Measurements from ENCODE around the gene TEX19. TPM values are rescaled to one million over a fixed set of nuclear protein-coding genes. Genes with fewer than 3 reads are reported as not detected.
"Not testable (repeated sequence)": the region's sequence is repeated elsewhere in the genome, so short reads cannot be mapped to it uniquely, and the experiment has no call there.

The TEX19 gene
- total RNA-seq, 1 experiment from 2014 or later: 1.4 TPM

GRCh38 chr17:82371333-82372248, 12.5 kb downstream of the TEX19 start, which contains the start of gene UTS2R:
Gene UTS2R, plus strand, starts transcription at chr17:82371765. Its CDS starts 2,560 bp downstream, at chr17:82374325.
- DNase-seq: peak; percentile 54 to 62
- H3K27ac ChIP-seq: peak within 1 kb of the TSS; percentile 23; the same call in 1 of the 2 replicates
- H3K36me3 ChIP-seq: no peaks in the 10 kb centered on the region
- no peaks in the 10 kb centered on the region for H3K9me3 ChIP-seq (replicated peaks)
- H3K4me1 ChIP-seq: peaks cover 12% of the 10 kb centered on the region
- peak within 1 kb of the TSS; percentile 60 for H3K4me3 ChIP-seq
- no peaks in the 10 kb centered on the region for H3K27me3 ChIP-seq

- Histone ChIP-seq H3K4me3 (peak overlapping the region; percentile 60), H3K27ac (no peak overlapping the region; the same call in 1 of the 2 replicates)
Observed at GRCh38 chr17:82372249-82373071, 13.4 kb downstream of the TEX19 start.

GRCh38 chr17:82373072-82373452, 14.0 kb downstream of the TEX19 start:
- not testable (repeated sequence) for H3K27ac ChIP-seq, H3K4me3 ChIP-seq

More at GRCh38 chr17:82372249-82373071, 13.4 kb downstream of the TEX19 start:
- DNase-seq: no peak
- Histone ChIP-seq H3K4me1 (peaks cover 8% of the 10 kb centered on the region), H3K9me3 (replicated peaks) (no peaks in the 10 kb centered on the region), H3K36me3 (no peaks in the 10 kb centered on the region), H3K27me3 (no peaks in the 10 kb centered on the region)

GRCh38 chr17:82373731-82374625, 14.9 kb downstream of the TEX19 start:
- Histone ChIP-seq H3K9me3 (replicated peaks) (no peaks in the 10 kb centered on the region), H3K4me3 (no peak overlapping the region), H3K27me3 (no peaks in the 10 kb centered on the region), H3K27ac (no peak overlapping the region), H3K36me3 (no peaks in the 10 kb centered on the region), H3K4me1 (peaks cover 5% of the 10 kb centered on the region)
- peak in 1 of 2 experiments; percentile 8 for DNase-seq

More at GRCh38 chr17:82373072-82373452, 14.0 kb downstream of the TEX19 start:
- not testable (repeated sequence) for H3K4me1 ChIP-seq; H3K9me3 ChIP-seq (replicated peaks); H3K36me3 ChIP-seq; H3K27me3 ChIP-seq; DNase-seq

- no peak overlapping the region for H3K27ac ChIP-seq
- no peak overlapping the region for H3K4me3 ChIP-seq
- peak in 1 of 2 experiments; percentile 6 for DNase-seq
- no peaks in the 10 kb centered on the region for H3K27me3 ChIP-seq
- H3K4me1 ChIP-seq: peaks cover 5% of the 10 kb centered on the region
- no peaks in the 10 kb centered on the region for H3K9me3 ChIP-seq (replicated peaks)
- H3K36me3 ChIP-seq: no peaks in the 10 kb centered on the region
Observed at GRCh38 chr17:82374626-82375331, 15.7 kb downstream of the TEX19 start.

GRCh38 chr17:82375359-82376041, 16.5 kb downstream of the TEX19 start:
- no peak overlapping the region for H3K4me3 ChIP-seq
- H3K9me3 ChIP-seq (replicated peaks): no peaks in the 10 kb centered on the region
- H3K36me3 ChIP-seq: no peaks in the 10 kb centered on the region
- H3K27me3 ChIP-seq: no peaks in the 10 kb centered on the region
- DNase-seq: peak in 1 of 2 experiments; percentile 8
- H3K27ac ChIP-seq: no peak overlapping the region
- H3K4me1 ChIP-seq: peaks cover 10% of the 10 kb centered on the region

- no peak overlapping the region for H3K4me3 ChIP-seq
- H3K27ac ChIP-seq: no peak overlapping the region
- DNase-seq: peak in 1 of 2 experiments; percentile 19
- no peaks in the 10 kb centered on the region for H3K9me3 ChIP-seq (replicated peaks)
- H3K36me3 ChIP-seq: no peaks in the 10 kb centered on the region
- peaks cover 12% of the 10 kb centered on the region for H3K4me1 ChIP-seq
- no peaks in the 10 kb centered on the region for H3K27me3 ChIP-seq
Observed at GRCh38 chr17:82376042-82376730, 17.1 kb downstream of the TEX19 start.

GRCh38 chr17:82377294-82377693, 18.2 kb downstream of the TEX19 start:
- not testable (repeated sequence) for DNase-seq; H3K4me3 ChIP-seq; H3K9me3 ChIP-seq (replicated peaks); H3K36me3 ChIP-seq; H3K27me3 ChIP-seq; H3K27ac ChIP-seq
- peaks cover 12% of the 10 kb centered on the region for H3K4me1 ChIP-seq

GRCh38 chr17:82377924-82378740, 19.1 kb downstream of the TEX19 start:
- Histone ChIP-seq H3K36me3 (no peaks in the 10 kb centered on the region), H3K27ac (no peak overlapping the region), H3K4me1 (peaks cover 12% of the 10 kb centered on the region), H3K4me3 (no peak overlapping the region), H3K9me3 (replicated peaks) (no peaks in the 10 kb centered on the region), H3K27me3 (no peaks in the 10 kb centered on the region)
- DNase-seq: no peak

GRCh38 chr17:82378741-82379021, 19.6 kb downstream of the TEX19 start:
- DNase-seq: no peak
- H3K27me3 ChIP-seq: no peaks in the 10 kb centered on the region
- H3K4me1 ChIP-seq: peaks cover 15% of the 10 kb centered on the region
- no peak overlapping the region for H3K4me3 ChIP-seq
- no peaks in the 10 kb centered on the region for H3K9me3 ChIP-seq (replicated peaks)
- no peaks in the 10 kb centered on the region for H3K36me3 ChIP-seq
- H3K27ac ChIP-seq: no peak overlapping the region

GRCh38 chr17:82380860-82381702, 22.0 kb downstream of the TEX19 start:
- peak overlapping the region; percentile 2; the same call in 1 of the 2 replicates for H3K4me3 ChIP-seq
- H3K27ac ChIP-seq: no peak overlapping the region
- no peaks in the 10 kb centered on the region for H3K9me3 ChIP-seq (replicated peaks)
- no peaks in the 10 kb centered on the region for H3K27me3 ChIP-seq
- no peaks in the 10 kb centered on the region for H3K36me3 ChIP-seq
- H3K4me1 ChIP-seq: peaks cover 37% of the 10 kb centered on the region
- DNase-seq: peak in 1 of 2 experiments; percentile 61

- H3K27ac ChIP-seq; H3K36me3 ChIP-seq; H3K4me3 ChIP-seq; H3K27me3 ChIP-seq; H3K9me3 ChIP-seq (replicated peaks); DNase-seq: not testable (repeated sequence)
- peaks cover 41% of the 10 kb centered on the region for H3K4me1 ChIP-seq
Observed at GRCh38 chr17:82381703-82382009, 22.6 kb downstream of the TEX19 start.
